A549 (cell line): Measurements from ENCODE around the gene ST8SIA1.

Experiments used
- CHD2 ChIP-seq: fragments of 150-350 bp; IDR thresholded peaks from 2 replicates; pipeline ENCODE4 v1.6.1; 2014; ENCODE audit warnings: low read length; ENCODE audit not compliant: partially characterized antibody
- CTCF ChIP-seq: fragments of >200 bp; sonication (Bioruptor Twin); formaldehyde crosslinking; IDR thresholded peaks from 3 replicates; pipeline ENCODE4 v1.5.1; 2016
- ELK1 ChIP-seq: fragments of 150-350 bp; IDR thresholded peaks from 2 replicates; pipeline ENCODE4 v1.6.1; 2014; ENCODE audit warnings: low read depth, mild to moderate bottlenecking, low read length
- POLR2A ChIP-seq: IDR thresholded peaks from 2 replicates; pipeline ENCODE4 v1.6.1; 2012; ENCODE audit warnings: mild to moderate bottlenecking, low read length
- POLR2AphosphoS2 ChIP-seq: conservative IDR thresholded peaks from 2 replicates; pipeline ENCODE4 v1.6.1; 2012; ENCODE audit warnings: low read length, improper control_type of control experiment, inconsistent platforms
- RCOR1 ChIP-seq: fragments of 150-350 bp; IDR thresholded peaks from 2 replicates; pipeline ENCODE4 v1.6.1; 2014; ENCODE audit warnings: antibody characterized with exemption, low read length, low read depth
- REST ChIP-seq: fragments of 200-600 bp; sonication (generic); IDR thresholded peaks from 2 replicates; pipeline ENCODE4 v1.6.1; 2016; ENCODE audit warnings: antibody characterized with exemption, mild to moderate bottlenecking, moderate library complexity
- RFX5 ChIP-seq: fragments of 450-650 bp; IDR thresholded peaks from 2 replicates; pipeline ENCODE4 v1.7.1; 2014; ENCODE audit warnings: antibody characterized with exemption, mild to moderate bottlenecking, moderate library complexity
- ZFP36 ChIP-seq: fragments of 450-650 bp; IDR thresholded peaks from 2 replicates; pipeline ENCODE4 v1.6.1; 2014; ENCODE audit warnings: borderline replicate concordance; ENCODE audit not compliant: partially characterized antibody

DNA sequence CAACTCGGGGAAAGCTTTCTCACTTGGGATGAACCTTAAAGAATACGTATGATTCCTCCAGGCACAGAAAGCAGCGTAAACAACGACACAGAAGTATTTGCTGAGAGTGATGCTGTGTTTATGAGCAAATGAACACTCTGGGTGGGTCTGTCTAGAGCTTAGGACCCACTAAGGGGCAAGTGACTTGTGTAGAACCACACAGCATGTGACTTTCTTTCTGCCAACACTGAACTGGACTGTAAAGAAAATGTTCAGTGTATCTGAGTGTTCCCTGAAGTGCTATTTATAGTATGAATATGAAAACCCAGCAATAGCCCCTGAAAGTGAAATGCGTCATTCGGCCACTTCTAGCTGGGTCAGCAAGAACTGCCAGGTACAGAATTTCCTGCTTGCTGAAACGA is 78.5 kb downstream of the ST8SIA1 start:
- TF ChIP-seq POLR2A, result no peak
- TF ChIP-seq POLR2AphosphoS2, result no peak
- TF ChIP-seq CTCF, result no peak
- no peak for TF ChIP-seq CHD2
- no peak for TF ChIP-seq REST
- TF ChIP-seq ZFP36, result no peak
- TF ChIP-seq ELK1, result no peak
- TF ChIP-seq RFX5, result no peak
- TF ChIP-seq RCOR1, result no peak
